ENCODE data around the gene ADCY5. TPM values are rescaled to one million over a fixed set of nuclear protein-coding genes. Genes with fewer than 3 reads are reported as not detected.

ADCY5 gene
- polyA plus RNA-seq, 2 of the 4 experiments (the other 2 are of a cell fraction): 0.57 to 0.68 TPM

- CTCF ChIA-PET: interaction anchor here (0.6 to 7.6 kb wide), 4 partner anchors 11 to 148 kb away, joined by 3 to 60 read pairs (median 6); no protein-coding TSS in a partner anchor
- Histone ChIP-seq H3K27ac (no peak overlapping the region), H3K9me3 (no peaks in the 10 kb centered on the region), H3K4me3 (no peak overlapping the region), H3K4me2 (no peak overlapping the region), H3K4me1 (no peaks in the 10 kb centered on the region)
- POLR2A ChIA-PET: no interaction called here
- DNase-seq (ENCODE audit: low read depth in 1 of 2, low spot score in 1 of 2): no peak
- 63% methylated on average over 15 of the region's 16 CpGs for WGBS (ENCODE audit: missing lambda C conversion rate)
- peak in 1 of 2 experiments; percentile 46; a peak in 3 of 6 replicates for ATAC-seq
- no peak for FAIRE-seq
- peak in 1 of 2 experiments; percentile 21; a peak in 1 of 5 replicates for TF ChIP-seq RAD21 (conservative IDR thresholded peaks at IDR 0.05 in 1 of 2, IDR thresholded peaks at IDR 0.05 in 1 of 2)
- TF ChIP-seq HEYL (CRISPR knock-in tag; IDR thresholded peaks at IDR 0.05): no peak
- TF ChIP-seq ZC3H11A (IDR thresholded peaks at IDR 0.05): no peak
These were observed 106.8 kb downstream of the ADCY5 start for GRCh38 chr3:123341871-123342630.

- ChIA-PET POLR2A (no interaction called here), CTCF (interaction anchor here (1.1 to 7.6 kb wide), 2 partner anchors 11 to 16 kb away, joined by 4 to 60 read pairs; no protein-coding TSS in a partner anchor)
- ATAC-seq (no peak), FAIRE-seq (no peak), DNase-seq (ENCODE audit: low read depth in 1 of 2, low spot score in 1 of 2) (no peak)
- Histone ChIP-seq H3K9me3 (no peaks in the 10 kb centered on the region), H3K27ac (no peak overlapping the region), H3K4me1 (no peaks in the 10 kb centered on the region), H3K4me3 (no peak overlapping the region), H3K4me2 (no peak overlapping the region)
- TF ChIP-seq ELK1 (IDR thresholded peaks at IDR 0.05; ENCODE audit: low read depth, low read length): no peak
- no peak for TF ChIP-seq RFX5 (IDR thresholded peaks at IDR 0.05)
- no peak for TF ChIP-seq HOXB5 (CRISPR knock-in tag; IDR thresholded peaks at IDR 0.05)
- no peak for TF ChIP-seq PHF8 (IDR thresholded peaks at IDR 0.05; ENCODE audit: borderline replicate concordance, low read depth)
- TF ChIP-seq GATA3 (IDR thresholded peaks at IDR 0.05; ENCODE audit: borderline replicate concordance): no peak
- no peak for TF ChIP-seq NPAS2 (CRISPR knock-in tag; IDR thresholded peaks at IDR 0.05; ENCODE audit: borderline replicate concordance)
- no peak for TF ChIP-seq FOSL2 (IDR thresholded peaks at IDR 0.05)
- TF ChIP-seq FOSL2 (CRISPR knock-in tag; IDR thresholded peaks at IDR 0.05): no peak
- TF ChIP-seq MAFK (IDR thresholded peaks at IDR 0.05; ENCODE audit: partially characterized antibody): no peak
- no peak for TF ChIP-seq HEYL (CRISPR knock-in tag; IDR thresholded peaks at IDR 0.05)
- TF ChIP-seq REST (IDR thresholded peaks at IDR 0.05): no peak
- no peak for TF ChIP-seq ZFP36 (IDR thresholded peaks at IDR 0.05; ENCODE audit: borderline replicate concordance, partially characterized antibody)
- TF ChIP-seq NR3C1 (IDR thresholded peaks at IDR 0.05): no peak
- 51% methylated on average over 4 of the region's 4 CpGs for WGBS (ENCODE audit: missing lambda C conversion rate)
These were observed 108.6 kb downstream of the ADCY5 start for GRCh38 chr3:123340336-123340735.

- ATAC-seq (no peak), DNase-seq (ENCODE audit: low read depth in 1 of 2, low spot score in 1 of 2) (no peak), FAIRE-seq (no peak)
- Histone ChIP-seq H3K27ac (no peak overlapping the region), H3K9me3 (no peaks in the 10 kb centered on the region), H3K4me1 (no peaks in the 10 kb centered on the region), H3K4me3 (no peak overlapping the region), H3K4me2 (no peak overlapping the region)
- TF ChIP-seq EP300 (IDR thresholded peaks at IDR 0.05) (no peak), E2F6 (IDR thresholded peaks at IDR 0.05; ENCODE audit: borderline replicate concordance, low read depth) (no peak), SMC3 (IDR thresholded peaks at IDR 0.05) (no peak)
- POLR2A ChIA-PET: no interaction called here
- CTCF ChIA-PET: interaction anchor here (7.6 kb wide), 1 partner anchor 10 kb away, joined by 60 read pairs; no protein-coding TSS in a partner anchor
- WGBS (ENCODE audit: missing lambda C conversion rate): 23% methylated on average over 3 of the region's 3 CpGs
These were observed 109.6 kb downstream of the ADCY5 start for GRCh38 chr3:123339302-123339701.

Measured in A549 (cell line).